NCI-H1436 (cell line): ENCODE results near the gene USP8.

Experiments used
- DNase-seq: peaks from one replicate; lab custom pipeline; 2025; lab: John Stamatoyannopoulos, UW

The USP8 gene

GRCh38 chr15:50543556-50543955 lies 119.4 kb downstream of the USP8 start:
- DNase-seq, result no peak

GRCh38 chr15:50544368-50544767 lies 120.2 kb downstream of the USP8 start:
- DNase-seq, result no peak

GRCh38 chr15:50546566-50546965 lies 122.4 kb downstream of the USP8 start, which contains the start of gene USP50:
USP50 (minus strand) TSS chr15:50546666; CDS start chr15:50546525, 141 bp downstream.
- no peak for DNase-seq

GRCh38 chr15:50549326-50549725 lies 125.1 kb downstream of the USP8 start:
- DNase-seq, result no peak

- DNase-seq, result no peak
These were observed 128.0 kb downstream of the USP8 start for GRCh38 chr15:50552238-50552637.

- DNase-seq, result no peak
These were observed 132.6 kb downstream of the USP8 start for GRCh38 chr15:50556642-50557371.

GRCh38 chr15:50558012-50558411 lies 133.8 kb downstream of the USP8 start:
- DNase-seq, result no peak

- no peak for DNase-seq
These were observed 138.8 kb downstream of the USP8 start for GRCh38 chr15:50562735-50563640.

GRCh38 chr15:50563756-50564155 lies 139.6 kb downstream of the USP8 start:
- no peak for DNase-seq
